PC-9 (cell line): ENCODE measurements around the gene SEPTIN6.

Experiments
- CTCF ChIP-seq: fragments of 200-600 bp; sonication (generic); conservative IDR thresholded peaks from 2 replicates; pipeline ENCODE4 v1.6.1; 2017; ENCODE audit warnings: mixed run types, antibody characterized with exemption, mild to moderate bottlenecking, moderate library complexity
- EZH2 ChIP-seq: fragments of 200-600 bp; sonication (generic); IDR thresholded peaks from 2 replicates; pipeline ENCODE4 v1.8.0; 2017; ENCODE audit warnings: antibody characterized with exemption, low read depth

DNA sequence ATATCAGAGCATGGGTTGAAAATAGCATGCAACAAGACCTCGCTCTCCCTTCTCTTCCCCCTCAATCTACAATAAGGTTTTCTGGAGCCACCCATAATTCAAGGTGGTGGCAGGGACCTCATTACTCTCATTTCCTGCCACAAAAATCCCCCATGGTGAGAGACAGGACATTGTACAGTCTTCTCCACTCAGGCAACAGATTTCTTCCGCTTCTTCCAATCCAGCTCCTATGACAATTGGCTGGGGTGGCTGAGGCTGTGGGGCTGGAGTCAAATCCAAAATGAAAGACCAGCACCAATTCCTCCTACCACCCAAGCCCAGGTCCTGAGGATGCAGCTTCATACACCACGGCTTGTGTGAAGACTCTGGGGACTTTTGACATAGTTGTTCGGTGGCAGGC lies 46.5 kb downstream of the SEPTIN6 start:
- TF ChIP-seq EZH2 (no peak), CTCF (no peak)
